ENCODE measurements around the gene SPNS3. TPM values are rescaled to one million over a fixed set of nuclear protein-coding genes. Genes with fewer than 3 reads are reported as not detected.

SPNS3 gene
- total RNA-seq, 1 experiment from 2014 or later: not detected

DNA sequence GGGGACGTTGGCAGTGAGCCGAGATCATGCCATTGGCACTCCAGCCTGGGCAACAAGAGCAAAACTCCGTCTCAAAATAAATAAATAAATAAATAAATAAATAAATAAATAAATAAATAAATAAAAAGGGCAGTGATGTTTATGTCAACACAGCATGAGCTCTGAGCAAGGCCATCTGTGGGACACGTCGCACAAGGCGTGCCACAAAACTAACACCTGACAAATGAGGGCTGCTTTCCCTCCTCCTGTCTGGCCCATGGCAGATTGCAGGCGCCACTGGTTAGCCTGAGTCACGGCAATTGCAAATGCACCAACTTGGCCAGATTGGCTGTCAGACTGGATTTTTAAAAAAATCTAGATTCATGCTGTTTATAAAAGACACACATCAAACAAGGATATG lies 25.9 kb upstream of the SPNS3 start:
- Mint-ChIP-seq H3K27me3 (ENCODE audit: insufficient read depth, unreplicated experiment) (no peaks in the 10 kb centered on the region), H3K4me3 (ENCODE audit: unreplicated experiment) (no peak overlapping the region), H3K36me3 (ENCODE audit: insufficient read depth, unreplicated experiment) (no peaks in the 10 kb centered on the region), H3K4me1 (ENCODE audit: low read depth, unreplicated experiment) (no peaks in the 10 kb centered on the region), H3K27ac (ENCODE audit: unreplicated experiment) (no peak overlapping the region), H3K9me3 (ENCODE audit: unreplicated experiment) (no peaks in the 10 kb centered on the region)
- intact Hi-C loops (cut with micrococcal nuclease; ENCODE audit: unreplicated experiment): no loop called here
- BruUV-seq (replicated peaks): no TSS peak
- no peak for DNase-seq
- POLR2A ChIA-PET: no interaction called here
- CTCF ChIA-PET: no interaction called here
- no peaks in the 10 kb centered on the region for H3K36me3 ChIP-seq (ENCODE audit: control insufficient read depth, insufficient read depth, low read length)
- H3K27me3 ChIP-seq (replicated peaks; ENCODE audit: control insufficient read depth, insufficient read depth, low read length): no peaks in the 10 kb centered on the region
- no peaks in the 10 kb centered on the region for H3K9me3 ChIP-seq
- no peak overlapping the region for H3K4me3 ChIP-seq (ENCODE audit: low read depth, low read length)
- no peaks in the 10 kb centered on the region for H3K4me1 ChIP-seq
- TF ChIP-seq, protein P1, sequence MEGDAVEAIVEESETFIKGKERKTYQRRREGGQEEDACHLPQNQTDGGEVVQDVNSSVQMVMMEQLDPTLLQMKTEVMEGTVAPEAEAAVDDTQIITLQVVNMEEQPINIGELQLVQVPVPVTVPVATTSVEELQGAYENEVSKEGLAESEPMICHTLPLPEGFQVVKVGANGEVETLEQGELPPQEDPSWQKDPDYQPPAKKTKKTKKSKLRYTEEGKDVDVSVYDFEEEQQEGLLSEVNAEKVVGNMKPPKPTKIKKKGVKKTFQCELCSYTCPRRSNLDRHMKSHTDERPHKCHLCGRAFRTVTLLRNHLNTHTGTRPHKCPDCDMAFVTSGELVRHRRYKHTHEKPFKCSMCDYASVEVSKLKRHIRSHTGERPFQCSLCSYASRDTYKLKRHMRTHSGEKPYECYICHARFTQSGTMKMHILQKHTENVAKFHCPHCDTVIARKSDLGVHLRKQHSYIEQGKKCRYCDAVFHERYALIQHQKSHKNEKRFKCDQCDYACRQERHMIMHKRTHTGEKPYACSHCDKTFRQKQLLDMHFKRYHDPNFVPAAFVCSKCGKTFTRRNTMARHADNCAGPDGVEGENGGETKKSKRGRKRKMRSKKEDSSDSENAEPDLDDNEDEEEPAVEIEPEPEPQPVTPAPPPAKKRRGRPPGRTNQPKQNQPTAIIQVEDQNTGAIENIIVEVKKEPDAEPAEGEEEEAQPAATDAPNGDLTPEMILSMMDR (IDR thresholded peaks at IDR 0.05; ENCODE audit: insufficient read depth in 1 of 2, low read depth in 1 of 2, low read length in 1 of 2, severe bottlenecking in 1 of 2, unreplicated experiment in 1 of 2): no peak

DNA sequence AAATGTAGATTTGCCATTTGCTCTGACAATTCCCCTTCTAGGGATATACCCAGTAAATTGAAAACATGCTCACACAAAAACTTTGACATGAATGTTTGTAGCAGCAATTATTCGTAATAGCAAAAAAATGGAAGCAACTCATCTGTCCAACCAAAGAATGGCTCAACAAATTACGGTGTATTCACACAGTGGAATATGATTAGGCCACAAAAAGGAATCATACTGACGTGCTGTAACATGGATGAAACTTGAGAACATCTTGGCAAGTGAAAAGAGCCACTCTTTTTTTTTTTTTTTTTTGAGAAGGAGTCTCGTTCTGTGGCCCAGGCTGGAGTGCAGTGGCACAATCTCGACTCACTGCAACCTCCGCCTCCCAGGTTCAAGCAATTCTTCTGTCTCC lies 24.1 kb upstream of the SPNS3 start:
- no peaks in the 10 kb centered on the region for H3K9me3 Mint-ChIP-seq (ENCODE audit: unreplicated experiment)
- no peaks in the 10 kb centered on the region for H3K36me3 ChIP-seq (ENCODE audit: control insufficient read depth, insufficient read depth, low read length)
- H3K27me3 Mint-ChIP-seq (ENCODE audit: insufficient read depth, unreplicated experiment): no peaks in the 10 kb centered on the region
- intact Hi-C loops (cut with micrococcal nuclease; ENCODE audit: unreplicated experiment): no loop called here
- ChIA-PET CTCF (interaction anchor here (0.7 kb wide), 1 partner anchor 35 kb away, joined by 3 read pairs; no protein-coding TSS in a partner anchor), POLR2A (no interaction called here)
- TF ChIP-seq, protein P1 (IDR thresholded peaks at IDR 0.05; ENCODE audit: insufficient read depth in 1 of 2, low read depth in 1 of 2, low read length in 1 of 2, severe bottlenecking in 1 of 2, unreplicated experiment in 1 of 2): no peak
- H3K27ac Mint-ChIP-seq (ENCODE audit: unreplicated experiment): no peak overlapping the region
- H3K4me3 Mint-ChIP-seq (ENCODE audit: unreplicated experiment): no peak overlapping the region
- H3K36me3 Mint-ChIP-seq (ENCODE audit: insufficient read depth, unreplicated experiment): no peaks in the 10 kb centered on the region
- no peaks in the 10 kb centered on the region for H3K4me1 Mint-ChIP-seq (ENCODE audit: low read depth, unreplicated experiment)
- no peak overlapping the region for H3K4me3 ChIP-seq (ENCODE audit: low read depth, low read length)
- no peaks in the 10 kb centered on the region for H3K27me3 ChIP-seq (replicated peaks; ENCODE audit: control insufficient read depth, insufficient read depth, low read length)
- H3K4me1 ChIP-seq: no peaks in the 10 kb centered on the region
- H3K9me3 ChIP-seq: no peaks in the 10 kb centered on the region
- DNase-seq: no peak
- BruUV-seq (replicated peaks): no TSS peak

DNA sequence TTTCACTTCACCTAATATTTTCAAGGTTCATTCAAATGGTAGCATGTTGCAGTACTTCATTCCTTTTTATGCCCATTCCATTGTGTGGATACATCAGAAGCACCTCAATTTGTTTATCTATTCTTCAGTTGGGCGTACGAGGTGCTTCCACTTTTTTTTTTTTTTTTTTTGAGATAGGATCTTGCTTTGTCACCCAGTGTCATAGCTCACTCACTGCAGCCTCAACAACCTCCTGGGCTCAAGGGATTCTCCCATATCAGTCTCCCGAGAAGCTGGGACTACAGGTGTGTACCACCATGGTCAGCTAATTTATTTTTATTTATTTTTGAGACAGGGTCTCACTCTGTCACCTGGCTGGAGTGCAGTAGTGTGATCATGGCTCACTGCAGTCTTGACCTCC lies 22.5 kb upstream of the SPNS3 start:
- H3K27me3 Mint-ChIP-seq (ENCODE audit: insufficient read depth, unreplicated experiment): no peaks in the 10 kb centered on the region
- BruUV-seq (replicated peaks): no TSS peak
- DNase-seq: no peak
- no peak overlapping the region for H3K27ac Mint-ChIP-seq (ENCODE audit: unreplicated experiment)
- Histone ChIP-seq H3K9me3 (no peaks in the 10 kb centered on the region), H3K4me1 (no peaks in the 10 kb centered on the region), H3K36me3 (ENCODE audit: control insufficient read depth, insufficient read depth, low read length) (no peaks in the 10 kb centered on the region), H3K27me3 (replicated peaks; ENCODE audit: control insufficient read depth, insufficient read depth, low read length) (no peaks in the 10 kb centered on the region), H3K4me3 (ENCODE audit: low read depth, low read length) (no peak overlapping the region)
- H3K9me3 Mint-ChIP-seq (ENCODE audit: unreplicated experiment): no peaks in the 10 kb centered on the region
- no peak overlapping the region for H3K4me3 Mint-ChIP-seq (ENCODE audit: unreplicated experiment)
- ChIA-PET POLR2A (no interaction called here), CTCF (interaction anchor here (0.9 kb wide), 1 partner anchor 48 kb away, joined by 4 read pairs; no protein-coding TSS in a partner anchor)
- intact Hi-C loops (cut with micrococcal nuclease; ENCODE audit: unreplicated experiment): no loop called here
- no peaks in the 10 kb centered on the region for H3K36me3 Mint-ChIP-seq (ENCODE audit: insufficient read depth, unreplicated experiment)
- no peaks in the 10 kb centered on the region for H3K4me1 Mint-ChIP-seq (ENCODE audit: low read depth, unreplicated experiment)
- TF ChIP-seq, protein P1 (IDR thresholded peaks at IDR 0.05; ENCODE audit: insufficient read depth in 1 of 2, low read depth in 1 of 2, low read length in 1 of 2, severe bottlenecking in 1 of 2, unreplicated experiment in 1 of 2): no peak

Data from Caco-2 (cell line).